Astrocyte (in vitro differentiated cells and primary cell): ENCODE data around the gene PCDHGA11. TPM values are rescaled to one million over a fixed set of nuclear protein-coding genes. Genes with fewer than 3 reads are reported as not detected.

ENCODE experiments used
- total RNA-seq: library from RNA; stranded (reverse); gene quantifications from 2 replicates; pipeline ENCODE4 v1.2.1, GENCODE V29; 2021

PCDHGA11 gene
- total RNA-seq, 1 donor from 2014 or later, result 5.3 TPM

Other genes with a start within 250 kb of the PCDHGA11 start
- gene PCDHB7, start 248.4 kb upstream of the PCDHGA11 start, total RNA-seq, result 0.79 and 1.0 TPM in 2 replicates
- gene PCDHB8, start 243.3 kb upstream of the PCDHGA11 start, total RNA-seq, result 4.9 and 5.3 TPM in 2 replicates
- gene PCDHB16, start 238.7 kb upstream of the PCDHGA11 start, total RNA-seq, result 3.2 and 4.4 TPM in 2 replicates
- 3.6 and 5.3 TPM in 2 replicates for gene PCDHB9, start 233.9 kb upstream of the PCDHGA11 start, total RNA-seq
- gene PCDHB10, start 228.7 kb upstream of the PCDHGA11 start, total RNA-seq, result 6.4 and 7.0 TPM in 2 replicates
- gene PCDHB11, start 221.4 kb upstream of the PCDHGA11 start, total RNA-seq, result 2.1 TPM in 2 replicates
- gene PCDHB12, start 212.3 kb upstream of the PCDHGA11 start, total RNA-seq, result 0.87 and 1.2 TPM in 2 replicates
- 3.3 TPM in 2 replicates for gene PCDHB13, start 207.1 kb upstream of the PCDHGA11 start, total RNA-seq
- 5.6 and 6.4 TPM in 2 replicates for gene PCDHB14, start 197.7 kb upstream of the PCDHGA11 start, total RNA-seq
- gene PCDHB15, start 175.7 kb upstream of the PCDHGA11 start, total RNA-seq, result 1.3 and 1.6 TPM in 2 replicates
- 0.19 and 0.25 TPM in 2 replicates for gene SLC25A2, start 117.0 kb upstream of the PCDHGA11 start, total RNA-seq
- gene TAF7, start 100.3 kb upstream of the PCDHGA11 start, total RNA-seq, result 95.1 and 102 TPM in 2 replicates
- gene PCDHGA1, start 90.5 kb upstream of the PCDHGA11 start, total RNA-seq, result 0.17 and 0.27 TPM in 2 replicates
- 0.14 and 0.17 TPM in 2 replicates for gene PCDHGA2, start 82.3 kb upstream of the PCDHGA11 start, total RNA-seq
- 0.14 and 0.17 TPM in 2 replicates for gene PCDHGA3, start 77.2 kb upstream of the PCDHGA11 start, total RNA-seq
- 1.0 and 1.5 TPM in 2 replicates for gene PCDHGB1, start 71.0 kb upstream of the PCDHGA11 start, total RNA-seq
- 0.48 and 0.50 TPM in 2 replicates for gene PCDHGA4, start 66.0 kb upstream of the PCDHGA11 start, total RNA-seq
- gene PCDHGB2, start 61.1 kb upstream of the PCDHGA11 start, total RNA-seq, result 1.4 TPM in 2 replicates
- 0.29 and 0.30 TPM in 2 replicates for gene PCDHGA5, start 56.9 kb upstream of the PCDHGA11 start, total RNA-seq
- gene PCDHGB3, start 50.8 kb upstream of the PCDHGA11 start, total RNA-seq, result 0.10 and 0.14 TPM in 2 replicates
- 0.22 and 0.41 TPM in 2 replicates for gene PCDHGA6, start 47.2 kb upstream of the PCDHGA11 start, total RNA-seq
- gene PCDHGA7, start 38.3 kb upstream of the PCDHGA11 start, total RNA-seq, result 0.57 and 0.62 TPM in 2 replicates
- gene PCDHGB4, start 33.4 kb upstream of the PCDHGA11 start, total RNA-seq, result 13.6 and 15.7 TPM in 2 replicates
- 1.0 and 1.2 TPM in 2 replicates for gene PCDHGA8, start 28.4 kb upstream of the PCDHGA11 start, total RNA-seq
- 1.1 and 2.1 TPM in 2 replicates for gene PCDHGB5, start 23.1 kb upstream of the PCDHGA11 start, total RNA-seq
- 0.73 and 0.87 TPM in 2 replicates for gene PCDHGA9, start 18.3 kb upstream of the PCDHGA11 start, total RNA-seq
- gene PCDHGB6, start 13.0 kb upstream of the PCDHGA11 start, total RNA-seq, result 18.4 and 19.9 TPM in 2 replicates
- 34.0 and 41.6 TPM in 2 replicates for gene PCDHGA10, start 8.1 kb upstream of the PCDHGA11 start, total RNA-seq
- gene PCDHGB7, start 3.4 kb upstream of the PCDHGA11 start, total RNA-seq, result 22.4 and 26.1 TPM in 2 replicates
- 1.2 and 1.6 TPM in 2 replicates for gene PCDHGA12, start 9.5 kb downstream of the PCDHGA11 start, total RNA-seq
- gene PCDHGC3, start 54.9 kb downstream of the PCDHGA11 start, total RNA-seq, result 84.7 and 100.0 TPM in 2 replicates
- gene PCDHGC4, start 64.0 kb downstream of the PCDHGA11 start, total RNA-seq, result 6.6 and 7.4 TPM in 2 replicates
- gene PCDHGC5, start 68.0 kb downstream of the PCDHGA11 start, total RNA-seq, result 7.7 and 10.9 TPM in 2 replicates
- gene DIAPH1, start 197.9 kb downstream of the PCDHGA11 start, total RNA-seq, result 63.5 and 78.8 TPM in 2 replicates
- 60.7 and 63.8 TPM in 2 replicates for gene HDAC3, start 215.8 kb downstream of the PCDHGA11 start, total RNA-seq
- gene RELL2, start 215.9 kb downstream of the PCDHGA11 start, total RNA-seq, result 12.2 and 12.9 TPM in 2 replicates
- gene FCHSD1, start 230.4 kb downstream of the PCDHGA11 start, total RNA-seq, result 39.4 and 40.6 TPM in 2 replicates